Calu3 (cell line): ENCODE measurements around the gene CDH11. TPM values are rescaled to one million over a fixed set of nuclear protein-coding genes. Genes with fewer than 3 reads are reported as not detected.

Experiments used
- BruUV-seq: library from RNA; stranded (reverse); fragments of 400-500 nt; replicated peaks from 2 replicates; lab custom pipeline; 2021; lab: Mats Ljungman, UMichigan
- CTCF ChIA-PET: fragments of 300-600 bp; sonication (Branson Sonifier 250); formaldehyde crosslinking; loops from one replicate; lab custom pipeline; 2022; ENCODE audit warnings: antibody characterized with exemption; lab: Charles Lee
- DNase-seq: peaks from one replicate; pipeline ENCODE4 v3.0.0; 2022
- H3K27ac Mint-ChIP-seq: one replicate; pipeline ENCODE4 v1.8.0; 2022; ENCODE audit warnings: mixed read lengths; ENCODE audit not compliant: unreplicated experiment
- H3K27me3 Mint-ChIP-seq: one replicate; pipeline ENCODE4 v1.8.0; 2022; ENCODE audit warnings: mixed read lengths; ENCODE audit not compliant: unreplicated experiment
- H3K36me3 Mint-ChIP-seq: one replicate; pipeline ENCODE4 v1.8.0; 2022; ENCODE audit warnings: mild to moderate bottlenecking, moderate library complexity, mixed read lengths; ENCODE audit not compliant: insufficient read depth, unreplicated experiment
- H3K4me1 Mint-ChIP-seq: one replicate; pipeline ENCODE4 v1.8.0; 2022; ENCODE audit warnings: mild to moderate bottlenecking, low read depth, mixed read lengths; ENCODE audit not compliant: unreplicated experiment
- H3K4me3 Mint-ChIP-seq: one replicate; pipeline ENCODE4 v1.8.0; 2022; ENCODE audit warnings: mild to moderate bottlenecking, low read depth, moderate library complexity, mixed read lengths; ENCODE audit not compliant: unreplicated experiment
- H3K9me3 Mint-ChIP-seq: one replicate; pipeline ENCODE4 v1.8.0; 2022; ENCODE audit warnings: low read depth, mixed read lengths; ENCODE audit not compliant: unreplicated experiment
- intact Hi-C: fragments of 100-400 bp; cut with micrococcal nuclease; formaldehyde crosslinking; loops from one replicate; pipeline ENCODE4 v1.10.0; 2022; ENCODE audit not compliant: unreplicated experiment
- total RNA-seq: library from RNA; stranded (reverse); gene quantifications from 2 replicates; pipeline ENCODE4 v1.2.3, GENCODE V29; 2022
- TF ChIP-seq, protein P1 (sequence below): fragments of 200-600 bp; IDR thresholded peaks from one replicate; pipeline ENCODE4 v1.8.0; 2022; ENCODE audit warnings: antibody characterized with exemption; ENCODE audit not compliant: unreplicated experiment

Gene CDH11
- total RNA-seq, 1 experiment from 2014 or later = not detected

DNA sequence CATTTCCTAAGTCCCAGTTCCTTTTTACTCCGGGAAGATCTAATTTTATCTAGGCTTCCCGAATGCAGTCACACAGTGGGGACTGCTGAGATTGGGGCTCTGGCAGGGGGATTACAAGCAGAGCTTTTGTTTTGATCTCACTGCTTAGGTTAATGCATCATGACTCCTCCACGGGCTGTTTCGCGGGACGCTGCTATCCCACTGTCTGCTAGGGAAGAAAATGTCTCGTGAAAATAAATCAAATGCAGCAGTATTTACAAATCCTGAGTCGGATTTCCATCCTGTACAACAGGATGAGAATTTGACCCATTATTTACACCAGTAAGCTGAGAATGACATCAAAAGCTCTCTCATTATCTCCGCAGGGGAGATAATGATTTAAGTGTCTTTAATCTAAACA lies 83.8 kb downstream of the CDH11 start:
- no peak for DNase-seq
- CTCF ChIA-PET = no interaction called here
- BruUV-seq = no TSS peak
- Mint-ChIP-seq H3K4me3 (no peak overlapping the region), H3K36me3 (no peaks in the 10 kb centered on the region), H3K4me1 (no peaks in the 10 kb centered on the region), H3K27me3 (no peaks in the 10 kb centered on the region), H3K27ac (no peak overlapping the region), H3K9me3 (peaks cover 10% of the 10 kb centered on the region)
- intact Hi-C loops = no loop called here
- TF ChIP-seq, protein P1, sequence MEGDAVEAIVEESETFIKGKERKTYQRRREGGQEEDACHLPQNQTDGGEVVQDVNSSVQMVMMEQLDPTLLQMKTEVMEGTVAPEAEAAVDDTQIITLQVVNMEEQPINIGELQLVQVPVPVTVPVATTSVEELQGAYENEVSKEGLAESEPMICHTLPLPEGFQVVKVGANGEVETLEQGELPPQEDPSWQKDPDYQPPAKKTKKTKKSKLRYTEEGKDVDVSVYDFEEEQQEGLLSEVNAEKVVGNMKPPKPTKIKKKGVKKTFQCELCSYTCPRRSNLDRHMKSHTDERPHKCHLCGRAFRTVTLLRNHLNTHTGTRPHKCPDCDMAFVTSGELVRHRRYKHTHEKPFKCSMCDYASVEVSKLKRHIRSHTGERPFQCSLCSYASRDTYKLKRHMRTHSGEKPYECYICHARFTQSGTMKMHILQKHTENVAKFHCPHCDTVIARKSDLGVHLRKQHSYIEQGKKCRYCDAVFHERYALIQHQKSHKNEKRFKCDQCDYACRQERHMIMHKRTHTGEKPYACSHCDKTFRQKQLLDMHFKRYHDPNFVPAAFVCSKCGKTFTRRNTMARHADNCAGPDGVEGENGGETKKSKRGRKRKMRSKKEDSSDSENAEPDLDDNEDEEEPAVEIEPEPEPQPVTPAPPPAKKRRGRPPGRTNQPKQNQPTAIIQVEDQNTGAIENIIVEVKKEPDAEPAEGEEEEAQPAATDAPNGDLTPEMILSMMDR = no peak

DNA sequence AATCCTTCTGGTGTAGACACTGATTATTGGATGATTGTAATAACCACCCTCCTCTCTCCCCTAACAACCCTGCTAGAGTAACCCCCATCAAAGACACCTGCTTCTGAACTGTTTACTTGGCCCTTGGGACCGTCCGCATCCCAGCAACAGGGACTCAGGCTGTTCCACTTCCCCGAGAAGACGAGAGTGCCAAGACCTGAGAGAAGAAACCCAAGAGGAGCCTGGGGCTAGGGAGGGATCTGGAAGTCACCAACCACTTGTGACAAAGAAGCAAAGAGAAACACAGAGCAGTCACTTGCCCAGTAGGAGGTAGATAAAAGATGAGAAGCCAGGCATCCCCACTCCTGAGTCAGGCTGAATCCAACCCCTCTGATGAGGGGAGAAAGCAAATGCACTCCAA lies 84.3 kb downstream of the CDH11 start:
- Mint-ChIP-seq H3K27ac (no peak overlapping the region), H3K9me3 (peaks cover 9% of the 10 kb centered on the region), H3K4me3 (no peak overlapping the region), H3K36me3 (no peaks in the 10 kb centered on the region), H3K27me3 (no peaks in the 10 kb centered on the region), H3K4me1 (no peaks in the 10 kb centered on the region)
- TF ChIP-seq, protein P1 = no peak
- no peak for DNase-seq
- intact Hi-C loops = no loop called here
- BruUV-seq = no TSS peak
- CTCF ChIA-PET = no interaction called here

GRCh38 chr16:65034915-65035314 lies 86.9 kb downstream of the CDH11 start:
- BruUV-seq = no TSS peak
- CTCF ChIA-PET = no interaction called here
- Mint-ChIP-seq H3K36me3 (no peaks in the 10 kb centered on the region), H3K27me3 (no peaks in the 10 kb centered on the region), H3K4me1 (no peaks in the 10 kb centered on the region), H3K27ac (no peak overlapping the region), H3K4me3 (no peak overlapping the region), H3K9me3 (peaks cover 7% of the 10 kb centered on the region)
- no peak for DNase-seq
- TF ChIP-seq, protein P1 = no peak
- intact Hi-C loops = no loop called here

- no peaks in the 10 kb centered on the region for H3K27me3 Mint-ChIP-seq
- CTCF ChIA-PET = no interaction called here
- no peak overlapping the region for H3K4me3 Mint-ChIP-seq
- H3K4me1 Mint-ChIP-seq = no peaks in the 10 kb centered on the region
- peaks cover 14% of the 10 kb centered on the region for H3K9me3 Mint-ChIP-seq
- intact Hi-C loops = no loop called here
- no peak for DNase-seq
- no peak overlapping the region for H3K27ac Mint-ChIP-seq
- BruUV-seq = no TSS peak
- TF ChIP-seq, protein P1 = no peak
- H3K36me3 Mint-ChIP-seq = no peaks in the 10 kb centered on the region
Measured at GRCh38 chr16:65032387-65032786, 89.5 kb downstream of the CDH11 start.
